ENCODE data around the gene UNK.
A peak's percentile ranks its signal among the peaks of the same experiment; 100 is the strongest.

GRCh38 chr17:75764417-75764710, 20.2 kb upstream of the UNK start:
- peak; percentile 32 to 58 for TF ChIP-seq CTCF (conservative IDR thresholded peaks at IDR 0.05 in 1 of 2, IDR thresholded peaks at IDR 0.05 in 1 of 2; ENCODE audit: low read depth in 1 of 2, low read length in 2 of 2)
- TF ChIP-seq EZH2 (IDR thresholded peaks at IDR 0.05; ENCODE audit: low read length, missing control alignments) = no peak
